GM23338 (cell line): ENCODE measurements around the gene LPAR6. TPM values are rescaled to one million over a fixed set of nuclear protein-coding genes. Genes with fewer than 3 reads are reported as not detected.
"Not testable (repeated sequence)": the region's sequence is repeated elsewhere in the genome, so short reads cannot be mapped to it uniquely, and the experiment has no call there.

ENCODE experiments used
- ATAC-seq: fragments of 200-7000 bp; cut with Tn5 transposase; 3 replicates; pipeline ENCODE4 v1.9.1; 2020
- DNase-seq: peaks from one replicate; pipeline ENCODE4 v3.0.0-alpha.2; 2015; ENCODE audit warnings: low spot score
- H2AFZ ChIP-seq: fragments of 200-600 bp; sonication (generic); 2 replicates; pipeline ENCODE4 v1.8.0; 2016; ENCODE audit warnings: antibody characterized with exemption, mild to moderate bottlenecking, moderate library complexity
- H3F3A ChIP-seq: fragments of 200-600 bp; sonication (generic); replicated peaks from 2 replicates; pipeline ENCODE4 v1.8.0; 2017; ENCODE audit warnings: antibody characterized with exemption, mixed run types, low read depth
- H3K27ac ChIP-seq: fragments of 200-600 bp; sonication (generic); 2 replicates; pipeline ENCODE4 v1.6.1; 2016; ENCODE audit warnings: low read depth
- H3K27me3 ChIP-seq: fragments of 200-600 bp; sonication (generic); 2 replicates; pipeline ENCODE4 v1.8.0; 2016; ENCODE audit warnings: mild to moderate bottlenecking, mixed run types, moderate library complexity; ENCODE audit not compliant: insufficient read depth
- H3K36me3 ChIP-seq: fragments of 200-600 bp; sonication (generic); 2 replicates; pipeline ENCODE4 v1.8.0; 2016; ENCODE audit warnings: mild to moderate bottlenecking; ENCODE audit not compliant: insufficient read depth
- H3K4me1 ChIP-seq: fragments of 200-600 bp; sonication (generic); 2 replicates; pipeline ENCODE4 v1.8.0; 2016; ENCODE audit warnings: mild to moderate bottlenecking, moderate library complexity; ENCODE audit not compliant: insufficient read depth
- H3K4me2 ChIP-seq: fragments of 200-600 bp; sonication (generic); 2 replicates; pipeline ENCODE4 v1.7.1; 2017; ENCODE audit warnings: mixed run types
- H3K4me3 ChIP-seq: fragments of 200-600 bp; sonication (generic); 2 replicates; pipeline ENCODE4 v1.6.1; 2016; ENCODE audit warnings: mixed run types
- H3K79me2 ChIP-seq: fragments of 200-600 bp; sonication (generic); replicated peaks from 2 replicates; pipeline ENCODE4 v1.8.0; 2017; ENCODE audit warnings: mild to moderate bottlenecking; ENCODE audit not compliant: insufficient read depth
- H3K9me2 ChIP-seq: fragments of 200-600 bp; sonication (generic); 2 replicates; pipeline ENCODE4 v1.8.0; 2017; ENCODE audit not compliant: insufficient read depth
- H4K20me1 ChIP-seq: fragments of 200-600 bp; sonication (generic); replicated peaks from 2 replicates; pipeline ENCODE4 v1.8.0; 2017; ENCODE audit warnings: mild to moderate bottlenecking; ENCODE audit not compliant: insufficient read depth
- H3K27ac Mint-ChIP-seq: 2 replicates; pipeline ENCODE4 v1.8.0; 2020; ENCODE audit warnings: inconsistent platforms, mild to moderate bottlenecking, moderate library complexity, mixed read lengths
- H3K27me3 Mint-ChIP-seq: 3 replicates; pipeline ENCODE4 v1.8.0; 2022; ENCODE audit warnings: low read depth, mild to moderate bottlenecking, moderate library complexity, mixed read lengths, inconsistent platforms; ENCODE audit not compliant: insufficient read depth, poor library complexity
- H3K36me3 Mint-ChIP-seq: 3 replicates; pipeline ENCODE4 v1.8.0; 2021; ENCODE audit warnings: low read depth, mild to moderate bottlenecking, inconsistent platforms, moderate library complexity, mixed read lengths
- H3K4me1 Mint-ChIP-seq: 3 replicates; pipeline ENCODE4 v1.8.0; 2020; ENCODE audit warnings: mild to moderate bottlenecking, inconsistent platforms, mixed read lengths
- H3K4me3 Mint-ChIP-seq: 3 replicates; pipeline ENCODE4 v1.8.0; 2021; ENCODE audit warnings: moderate library complexity, mild to moderate bottlenecking, inconsistent platforms, mixed read lengths
- H3K9me3 Mint-ChIP-seq: 3 replicates; pipeline ENCODE4 v1.8.0; 2020; ENCODE audit warnings: moderate library complexity, mild to moderate bottlenecking, inconsistent platforms, mixed read lengths
- CREB1 ChIP-seq: fragments of 250-450 bp; sonication (Bioruptor Pico); IDR thresholded peaks from 2 replicates; pipeline ENCODE4 v1.5.0; 2020; ENCODE audit warnings: low read depth, mild to moderate bottlenecking, moderate library complexity
- ETS1 ChIP-seq: IDR thresholded peaks from 2 replicates; pipeline ENCODE4 v1.6.1; 2016; ENCODE audit warnings: antibody characterized with exemption
- EZH2 ChIP-seq: fragments of 200-600 bp; sonication (generic); IDR thresholded peaks from one replicate; pipeline ENCODE4 v1.8.0; 2017; ENCODE audit warnings: antibody characterized with exemption, mild to moderate bottlenecking, low read depth; ENCODE audit not compliant: unreplicated experiment
- NANOG ChIP-seq: IDR thresholded peaks from 2 replicates; pipeline ENCODE4 v1.6.1; 2016; ENCODE audit warnings: antibody characterized with exemption, borderline replicate concordance
- POLR2AphosphoS5 ChIP-seq: IDR thresholded peaks from 2 replicates; pipeline ENCODE4 v1.6.1; 2016; ENCODE audit warnings: antibody characterized with exemption, low read depth
- STAT1 ChIP-seq: IDR thresholded peaks from one replicate; pipeline ENCODE4 v1.6.1; 2016; ENCODE audit warnings: antibody characterized with exemption; ENCODE audit not compliant: unreplicated experiment
- ZNF114 ChIP-seq: fragments of 250-450 bp; sonication (Bioruptor Pico); IDR thresholded peaks from 2 replicates; pipeline ENCODE4 v1.5.0; 2020; ENCODE audit warnings: mild to moderate bottlenecking, moderate library complexity
- ZNF331 ChIP-seq: fragments of 250-450 bp; sonication (Bioruptor Pico); IDR thresholded peaks from 2 replicates; pipeline ENCODE4 v1.5.0; 2020; ENCODE audit warnings: low read depth, mild to moderate bottlenecking, moderate library complexity
- polyA plus RNA-seq: library from polyadenylated mRNA; unstranded; fragments of >200 nt; fragmentation: Nextera tagmentation; extraction: Ambion mirVana; gene quantifications from 2 replicates; pipeline ENCODE4 v1.2.1, GENCODE V29; 2016
- total RNA-seq: library from RNA; depleted of rRNA; stranded (reverse); fragments of >200 nt; shearing (Covaris generic); gene quantifications from 2 replicates; pipeline ENCODE4 v1.2.3, GENCODE V29; 2014
- TF ChIP-seq, protein P1 (sequence below), 2 experiments: fragments of 200-600 bp in 1 of 2; sonication (generic) in 1 of 2; conservative IDR thresholded peaks; 2 replicates each; pipeline versions ENCODE4 v1.5.1 to v1.6.1; 2016 to 2017; ENCODE audit warnings: antibody characterized with exemption in 2 of 2, low read depth in 2 of 2, mild to moderate bottlenecking in 2 of 2, moderate library complexity in 1 of 2

Gene LPAR6
- total and polyA plus RNA-seq, 2 experiments from 2014 or later, result 1.4 to 2.1 TPM

- no peak for TF ChIP-seq CREB1
- no peak for TF ChIP-seq ZNF331
- no peak for TF ChIP-seq POLR2AphosphoS5
- no peak for TF ChIP-seq STAT1
- TF ChIP-seq ZNF114 (CRISPR knock-in tag), result no peak
- no peak for TF ChIP-seq EZH2
- TF ChIP-seq NANOG, result no peak
These were observed 44.8 kb upstream of the LPAR6 start (continued) for GRCh38 chr13:48457578-48458242.

- Mint-ChIP-seq H3K9me3 (peaks cover 3% of the 10 kb centered on the region; the same call in 1 of the 3 replicates), H3K27ac (no peak overlapping the region), H3K4me1 (peaks cover 6% of the 10 kb centered on the region; the same call in 2 of the 3 replicates)
These were observed 43.6 kb upstream of the LPAR6 start for GRCh38 chr13:48456546-48456945.

DNA sequence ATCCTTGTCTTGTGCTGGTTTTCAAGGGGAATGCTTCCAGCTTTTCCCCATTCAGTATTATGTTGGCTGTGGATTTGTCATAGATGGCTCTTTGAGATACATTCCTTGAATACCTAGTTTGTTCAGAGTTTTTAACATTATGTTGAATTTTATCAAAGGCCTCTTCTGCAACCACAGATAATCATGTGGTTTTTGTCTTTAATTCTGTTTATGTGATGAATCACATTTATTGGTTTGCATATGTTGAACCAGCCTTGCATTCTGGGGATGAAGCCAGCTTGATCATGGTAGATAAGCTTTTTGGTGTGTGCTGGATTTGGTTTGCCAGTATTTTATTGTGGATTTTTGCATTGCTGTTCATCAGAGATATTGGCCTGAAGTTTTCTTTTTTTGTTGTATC lies 38.3 kb upstream of the LPAR6 start:
- H3K27me3 ChIP-seq, H3K4me2 ChIP-seq, H3K27ac ChIP-seq, H3K4me1 Mint-ChIP-seq, H2AFZ ChIP-seq, H3K79me2 ChIP-seq, H3K36me3 Mint-ChIP-seq, H3K9me3 Mint-ChIP-seq, H3K27me3 Mint-ChIP-seq, H3K4me3 ChIP-seq, H3K36me3 ChIP-seq, H3F3A ChIP-seq, DNase-seq, H4K20me1 ChIP-seq, H3K4me1 ChIP-seq, H3K9me2 ChIP-seq, H3K4me3 Mint-ChIP-seq, ATAC-seq, H3K27ac Mint-ChIP-seq: not testable (repeated sequence)

More at GRCh38 chr13:48456546-48456945, 43.6 kb upstream of the LPAR6 start:
- no peak overlapping the region for H3K4me2 ChIP-seq
- H3K27me3 Mint-ChIP-seq, result peaks cover 2% of the 10 kb centered on the region
- H3K4me3 ChIP-seq, result no peak overlapping the region
- H3K4me1 ChIP-seq, result no peaks in the 10 kb centered on the region
- H4K20me1 ChIP-seq, result no peaks in the 10 kb centered on the region; the same call in 1 of the 2 replicates
- H3K36me3 Mint-ChIP-seq, result peaks cover 3% of the 10 kb centered on the region; the same call in 2 of the 3 replicates
- H2AFZ ChIP-seq, result no peak overlapping the region
- H3K27ac ChIP-seq, result no peak overlapping the region
- DNase-seq, result no peak
- no peaks in the 10 kb centered on the region for H3K36me3 ChIP-seq
- no peak for TF ChIP-seq ETS1
- TF ChIP-seq, protein P1, sequence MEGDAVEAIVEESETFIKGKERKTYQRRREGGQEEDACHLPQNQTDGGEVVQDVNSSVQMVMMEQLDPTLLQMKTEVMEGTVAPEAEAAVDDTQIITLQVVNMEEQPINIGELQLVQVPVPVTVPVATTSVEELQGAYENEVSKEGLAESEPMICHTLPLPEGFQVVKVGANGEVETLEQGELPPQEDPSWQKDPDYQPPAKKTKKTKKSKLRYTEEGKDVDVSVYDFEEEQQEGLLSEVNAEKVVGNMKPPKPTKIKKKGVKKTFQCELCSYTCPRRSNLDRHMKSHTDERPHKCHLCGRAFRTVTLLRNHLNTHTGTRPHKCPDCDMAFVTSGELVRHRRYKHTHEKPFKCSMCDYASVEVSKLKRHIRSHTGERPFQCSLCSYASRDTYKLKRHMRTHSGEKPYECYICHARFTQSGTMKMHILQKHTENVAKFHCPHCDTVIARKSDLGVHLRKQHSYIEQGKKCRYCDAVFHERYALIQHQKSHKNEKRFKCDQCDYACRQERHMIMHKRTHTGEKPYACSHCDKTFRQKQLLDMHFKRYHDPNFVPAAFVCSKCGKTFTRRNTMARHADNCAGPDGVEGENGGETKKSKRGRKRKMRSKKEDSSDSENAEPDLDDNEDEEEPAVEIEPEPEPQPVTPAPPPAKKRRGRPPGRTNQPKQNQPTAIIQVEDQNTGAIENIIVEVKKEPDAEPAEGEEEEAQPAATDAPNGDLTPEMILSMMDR (conservative IDR thresholded peaks at IDR 0.05; ENCODE audit: low read depth in 2 of 2), result no peak
- H3F3A ChIP-seq, result no peaks in the 10 kb centered on the region
- no peaks in the 10 kb centered on the region for H3K79me2 ChIP-seq
- H3K9me2 ChIP-seq, result no peaks in the 10 kb centered on the region
- H3K27me3 ChIP-seq, result no peaks in the 10 kb centered on the region
- no peak overlapping the region for H3K4me3 Mint-ChIP-seq
- ATAC-seq, result no peak
